ENCODE data around the gene IRF5.

IRF5 gene

DNA sequence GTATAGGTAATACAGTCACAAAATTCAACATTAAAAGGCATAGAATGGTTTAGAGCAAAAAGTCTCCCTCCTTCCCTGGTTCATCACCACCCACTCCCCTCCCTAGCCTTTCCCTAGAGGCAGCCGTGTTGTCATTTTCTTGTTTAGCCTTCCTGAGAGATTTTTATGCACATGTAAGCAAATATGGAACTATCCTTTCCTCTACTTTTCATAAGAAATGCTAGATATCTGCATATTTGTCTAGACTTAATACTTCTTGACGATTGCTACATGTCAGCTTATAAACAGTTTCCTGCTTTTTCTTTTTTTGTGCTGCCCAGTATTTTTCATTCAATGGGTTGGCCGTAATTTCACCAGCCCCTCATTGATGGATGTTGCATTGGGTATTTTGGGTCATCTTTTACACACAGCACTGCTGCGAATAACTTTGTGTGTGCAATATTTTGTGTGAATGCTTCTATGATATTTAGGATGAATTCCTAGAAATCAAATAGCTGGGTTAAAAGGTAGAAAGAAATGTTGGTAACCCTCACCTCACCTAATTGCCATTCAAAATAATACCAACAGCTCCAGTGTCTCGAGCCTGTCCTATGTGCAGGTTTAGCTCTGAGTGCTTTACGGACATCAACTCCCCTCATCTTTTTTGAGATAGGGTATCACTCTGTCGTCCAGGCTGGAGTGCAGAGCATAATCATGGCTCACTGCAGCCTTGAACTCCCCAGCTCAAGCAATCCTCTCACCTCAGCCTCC, 6.9 kb downstream of the IRF5 start:
- TF ChIP-seq, protein P1, sequence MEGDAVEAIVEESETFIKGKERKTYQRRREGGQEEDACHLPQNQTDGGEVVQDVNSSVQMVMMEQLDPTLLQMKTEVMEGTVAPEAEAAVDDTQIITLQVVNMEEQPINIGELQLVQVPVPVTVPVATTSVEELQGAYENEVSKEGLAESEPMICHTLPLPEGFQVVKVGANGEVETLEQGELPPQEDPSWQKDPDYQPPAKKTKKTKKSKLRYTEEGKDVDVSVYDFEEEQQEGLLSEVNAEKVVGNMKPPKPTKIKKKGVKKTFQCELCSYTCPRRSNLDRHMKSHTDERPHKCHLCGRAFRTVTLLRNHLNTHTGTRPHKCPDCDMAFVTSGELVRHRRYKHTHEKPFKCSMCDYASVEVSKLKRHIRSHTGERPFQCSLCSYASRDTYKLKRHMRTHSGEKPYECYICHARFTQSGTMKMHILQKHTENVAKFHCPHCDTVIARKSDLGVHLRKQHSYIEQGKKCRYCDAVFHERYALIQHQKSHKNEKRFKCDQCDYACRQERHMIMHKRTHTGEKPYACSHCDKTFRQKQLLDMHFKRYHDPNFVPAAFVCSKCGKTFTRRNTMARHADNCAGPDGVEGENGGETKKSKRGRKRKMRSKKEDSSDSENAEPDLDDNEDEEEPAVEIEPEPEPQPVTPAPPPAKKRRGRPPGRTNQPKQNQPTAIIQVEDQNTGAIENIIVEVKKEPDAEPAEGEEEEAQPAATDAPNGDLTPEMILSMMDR (IDR thresholded peaks at IDR 0.05; ENCODE audit: insufficient read depth, low read length, poor library complexity, severe bottlenecking), result no peak
- no peak for DNase-seq (ENCODE audit: extremely low read depth, insufficient read length)
- Histone ChIP-seq H3K36me3 (ENCODE audit: control insufficient read depth, insufficient read depth, low read length) (peaks cover 47% of the 10 kb centered on the region), H3K4me3 (replicated peaks; ENCODE audit: low read depth, low read length) (no peak overlapping the region), H3K27me3 (replicated peaks; ENCODE audit: control insufficient read depth, insufficient read depth, low read length) (no peaks in the 10 kb centered on the region)

DNA sequence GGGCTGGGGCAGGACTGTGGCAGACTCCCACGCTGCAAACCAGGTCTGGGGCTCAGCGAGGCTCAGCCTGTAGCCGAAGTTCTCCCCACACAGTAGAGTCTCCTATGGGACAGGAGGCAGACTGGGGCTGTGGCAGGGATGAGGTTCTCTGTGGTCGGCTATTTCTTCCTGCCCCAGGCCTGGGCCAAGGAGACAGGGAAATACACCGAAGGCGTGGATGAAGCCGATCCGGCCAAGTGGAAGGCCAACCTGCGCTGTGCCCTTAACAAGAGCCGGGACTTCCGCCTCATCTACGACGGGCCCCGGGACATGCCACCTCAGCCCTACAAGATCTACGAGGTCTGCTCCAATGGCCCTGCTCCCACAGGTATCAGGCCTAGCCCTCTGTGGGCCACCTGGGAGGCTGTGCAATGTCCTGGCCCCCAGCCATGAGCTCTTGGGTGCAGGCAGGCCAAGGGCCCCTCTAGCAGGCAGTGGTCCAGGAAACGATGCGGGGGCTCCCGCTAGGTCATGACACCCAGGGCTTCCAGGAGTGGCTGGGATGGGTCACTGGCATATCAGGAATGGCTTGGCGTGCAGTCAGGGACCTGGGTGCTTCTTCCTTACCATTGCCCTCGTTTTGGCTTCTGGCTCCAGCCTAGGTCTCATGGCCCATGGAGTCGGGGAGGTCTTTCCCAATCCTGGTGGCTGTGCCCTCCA, 8.1 kb downstream of the IRF5 start:
- peaks cover 49% of the 10 kb centered on the region for H3K36me3 ChIP-seq (ENCODE audit: control insufficient read depth, insufficient read depth, low read length)
- DNase-seq (ENCODE audit: extremely low read depth, insufficient read length), result no peak
- TF ChIP-seq, protein P1 (IDR thresholded peaks at IDR 0.05; ENCODE audit: insufficient read depth, low read length, poor library complexity, severe bottlenecking), result no peak
- H3K27me3 ChIP-seq (replicated peaks; ENCODE audit: control insufficient read depth, insufficient read depth, low read length), result no peaks in the 10 kb centered on the region
- no peak overlapping the region for H3K4me3 ChIP-seq (replicated peaks; ENCODE audit: low read depth, low read length)

DNA sequence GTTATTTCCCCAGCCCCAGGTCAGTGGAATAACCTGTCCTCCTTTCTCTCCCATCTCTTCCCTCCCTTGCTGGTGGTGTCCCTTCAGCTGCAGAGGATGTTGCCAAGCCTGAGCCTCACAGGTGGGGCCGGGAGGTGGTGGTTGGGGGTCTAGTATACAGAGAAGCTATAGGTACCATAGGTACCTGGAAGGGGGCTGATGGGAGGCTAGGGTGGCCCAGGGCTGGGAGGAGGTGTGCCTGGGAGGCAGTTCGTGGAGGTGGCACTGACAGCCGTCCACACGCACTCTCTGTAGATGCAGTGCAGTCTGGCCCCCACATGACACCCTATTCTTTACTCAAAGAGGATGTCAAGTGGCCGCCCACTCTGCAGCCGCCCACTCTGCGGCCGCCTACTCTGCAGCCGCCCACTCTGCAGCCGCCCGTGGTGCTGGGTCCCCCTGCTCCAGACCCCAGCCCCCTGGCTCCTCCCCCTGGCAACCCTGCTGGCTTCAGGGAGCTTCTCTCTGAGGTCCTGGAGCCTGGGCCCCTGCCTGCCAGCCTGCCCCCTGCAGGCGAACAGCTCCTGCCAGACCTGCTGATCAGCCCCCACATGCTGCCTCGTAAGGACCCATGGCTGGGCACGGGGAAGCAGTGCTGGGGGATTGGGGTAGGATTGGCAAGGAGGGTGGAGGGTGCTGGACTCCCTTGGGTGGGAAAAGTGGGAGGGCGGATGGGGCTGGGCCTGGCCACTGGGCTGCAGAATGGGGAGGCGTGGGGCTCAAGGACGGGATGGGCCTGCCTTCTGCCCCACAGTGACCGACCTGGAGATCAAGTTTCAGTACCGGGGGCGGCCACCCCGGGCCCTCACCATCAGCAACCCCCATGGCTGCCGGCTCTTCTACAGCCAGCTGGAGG, 9.5 kb downstream of the IRF5 start:
- Histone ChIP-seq H3K36me3 (ENCODE audit: control insufficient read depth, insufficient read depth, low read length) (peaks cover 54% of the 10 kb centered on the region), H3K27me3 (replicated peaks; ENCODE audit: control insufficient read depth, insufficient read depth, low read length) (no peaks in the 10 kb centered on the region), H3K4me3 (replicated peaks; ENCODE audit: low read depth, low read length) (no peak overlapping the region)
- no peak for DNase-seq (ENCODE audit: extremely low read depth, insufficient read length)
- TF ChIP-seq, protein P1 (IDR thresholded peaks at IDR 0.05; ENCODE audit: insufficient read depth, low read length, poor library complexity, severe bottlenecking), result peak; percentile 51

DNA sequence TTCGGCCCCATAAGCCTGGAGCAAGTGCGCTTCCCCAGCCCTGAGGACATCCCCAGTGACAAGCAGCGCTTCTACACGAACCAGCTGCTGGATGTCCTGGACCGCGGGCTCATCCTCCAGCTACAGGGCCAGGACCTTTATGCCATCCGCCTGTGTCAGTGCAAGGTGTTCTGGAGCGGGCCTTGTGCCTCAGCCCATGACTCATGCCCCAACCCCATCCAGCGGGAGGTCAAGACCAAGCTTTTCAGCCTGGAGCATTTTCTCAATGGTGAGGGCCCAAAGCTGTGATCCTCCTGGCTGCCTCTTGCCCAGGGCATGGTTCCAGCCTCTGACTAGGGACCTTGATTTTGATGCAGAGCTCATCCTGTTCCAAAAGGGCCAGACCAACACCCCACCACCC, 10.1 kb downstream of the IRF5 start:
- DNase-seq (ENCODE audit: extremely low read depth, insufficient read length), result no peak
- H3K36me3 ChIP-seq (ENCODE audit: control insufficient read depth, insufficient read depth, low read length), result peaks cover 57% of the 10 kb centered on the region
- no peaks in the 10 kb centered on the region for H3K27me3 ChIP-seq (replicated peaks; ENCODE audit: control insufficient read depth, insufficient read depth, low read length)
- TF ChIP-seq, protein P1 (IDR thresholded peaks at IDR 0.05; ENCODE audit: insufficient read depth, low read length, poor library complexity, severe bottlenecking), result no peak
- no peak overlapping the region for H3K4me3 ChIP-seq (replicated peaks; ENCODE audit: low read depth, low read length)

DNA sequence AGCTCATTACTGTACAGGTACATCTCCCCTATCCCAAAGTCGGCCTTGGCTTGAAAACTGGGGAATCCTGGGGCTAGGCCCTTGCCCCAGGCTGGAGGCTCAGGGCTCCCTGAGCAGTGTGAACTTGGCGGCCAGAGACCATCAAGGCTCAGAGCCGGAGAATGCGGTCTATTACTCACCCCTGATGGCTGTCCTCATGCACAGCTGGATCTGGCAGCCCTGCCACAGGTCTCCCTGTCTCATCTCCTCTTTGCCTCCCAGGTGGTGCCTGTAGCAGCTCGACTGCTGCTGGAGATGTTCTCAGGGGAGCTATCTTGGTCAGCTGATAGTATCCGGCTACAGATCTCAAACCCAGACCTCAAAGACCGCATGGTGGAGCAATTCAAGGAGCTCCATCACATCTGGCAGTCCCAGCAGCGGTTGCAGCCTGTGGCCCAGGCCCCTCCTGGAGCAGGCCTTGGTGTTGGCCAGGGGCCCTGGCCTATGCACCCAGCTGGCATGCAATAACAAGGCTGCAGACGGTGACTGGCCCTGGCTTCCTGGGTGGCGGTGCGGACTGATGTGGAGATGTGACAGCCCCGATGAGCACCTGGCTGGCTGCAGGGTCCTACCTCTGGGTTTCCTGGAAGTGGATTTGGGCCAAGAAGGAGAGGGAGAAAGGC, 10.7 kb downstream of the IRF5 start:
- no peaks in the 10 kb centered on the region for H3K27me3 ChIP-seq (replicated peaks; ENCODE audit: control insufficient read depth, insufficient read depth, low read length)
- H3K36me3 ChIP-seq (ENCODE audit: control insufficient read depth, insufficient read depth, low read length), result peaks cover 55% of the 10 kb centered on the region
- H3K4me3 ChIP-seq (replicated peaks; ENCODE audit: low read depth, low read length), result no peak overlapping the region
- TF ChIP-seq, protein P1 (IDR thresholded peaks at IDR 0.05; ENCODE audit: insufficient read depth, low read length, poor library complexity, severe bottlenecking), result no peak
- no peak for DNase-seq (ENCODE audit: extremely low read depth, insufficient read length)

All from GM06990 (cell line).